Measurements from ENCODE around the gene LGR5. TPM values are rescaled to one million over a fixed set of nuclear protein-coding genes. Genes with fewer than 3 reads are reported as not detected.

LGR5 gene
- total and polyA plus RNA-seq, 2 of the 8 experiments (the other 6 are each of a cell fraction or from before 2014, with no cell fraction given) = 0.08 to 0.19 TPM

- CTCF ChIA-PET (ENCODE audit: partially characterized antibody) = interaction anchor here (0.8 to 1.3 kb wide), 2 partner anchors 11 to 18 kb away, joined by 3 to 4 read pairs; no protein-coding TSS in a partner anchor
- H2AFZ ChIP-seq (ENCODE audit: low read length) = peak overlapping the region; percentile 76; the same call in 1 of the 2 replicates
Observed at GRCh38 chr12:71576496-71576895, 136.9 kb downstream of the LGR5 start.

More at GRCh38 chr12:71576496-71576895, 136.9 kb downstream of the LGR5 start:
- H3K36me3 ChIP-seq (ENCODE audit: control insufficient read depth in 2 of 4, insufficient read depth in 4 of 4, low read length in 3 of 4) = no peaks in the 10 kb centered on the region
- H3K14ac ChIP-seq (ENCODE audit: insufficient read length) = no peak overlapping the region
- no peak overlapping the region for H3K18ac ChIP-seq (ENCODE audit: extremely low read depth, low read length)
- no peaks in the 10 kb centered on the region for H3K27me3 ChIP-seq (replicated peaks in 1 of 4; ENCODE audit: control insufficient read depth in 3 of 4, extremely low read depth in 1 of 4, insufficient read depth in 3 of 4, low read length in 3 of 4)
- H3K79me1 ChIP-seq (ENCODE audit: low read depth, low read length) = no peaks in the 10 kb centered on the region
- no peak overlapping the region for H3K4ac ChIP-seq (replicated peaks; ENCODE audit: insufficient read length, low read depth, low read length)
- no peak overlapping the region for H4K8ac ChIP-seq (ENCODE audit: extremely low read depth, insufficient read depth, low read length)
- POLR2A ChIA-PET (ENCODE audit: partially characterized antibody) = no interaction called here
- H2AK5ac ChIP-seq (ENCODE audit: low read depth, low read length) = no peak overlapping the region
- H4K5ac ChIP-seq (ENCODE audit: insufficient read length, low read depth, low read length) = no peak overlapping the region
- no peak overlapping the region for H4K91ac ChIP-seq (replicated peaks; ENCODE audit: insufficient read length, low read length)
- no peak overlapping the region for H3K4me2 ChIP-seq (ENCODE audit: insufficient read depth in 1 of 2, low read depth in 2 of 2, low read length in 2 of 2)
- no peak overlapping the region for H3K4me3 ChIP-seq (ENCODE audit: extremely low read depth in 1 of 4, insufficient read depth in 2 of 4, low read depth in 3 of 4, low read length in 4 of 4)
- H3K23ac ChIP-seq (ENCODE audit: insufficient read length) = no peak overlapping the region
- DNase-seq (ENCODE audit: low read depth in 1 of 2, low spot score in 2 of 2) (no peak), FAIRE-seq (no peak)
- no peaks in the 10 kb centered on the region for H3K79me2 ChIP-seq (ENCODE audit: control insufficient read depth in 1 of 2, insufficient read depth in 2 of 2, low read length in 2 of 2)
- H3K9me3 ChIP-seq (ENCODE audit: insufficient read depth in 2 of 2, low read depth in 1 of 2, low read length in 1 of 2) = no peaks in the 10 kb centered on the region
- no peak overlapping the region for H2BK12ac ChIP-seq (ENCODE audit: low read depth, low read length)
- H3K4me1 ChIP-seq (replicated peaks in 1 of 4; ENCODE audit: control insufficient read depth in 3 of 4, insufficient read depth in 4 of 4, low read length in 3 of 4) = no peaks in the 10 kb centered on the region
- no peak for TF ChIP-seq CBX8 (IDR thresholded peaks at IDR 0.05; ENCODE audit: borderline replicate concordance, low read depth, low read length)
- no peak for TF ChIP-seq ASH2L (IDR thresholded peaks at IDR 0.05; ENCODE audit: low read length)
- no peak for TF ChIP-seq SP2 (IDR thresholded peaks at IDR 0.05; ENCODE audit: low read length)
- no peak for TF ChIP-seq HDAC6 (IDR thresholded peaks at IDR 0.05; ENCODE audit: low read depth, low read length)
- TF ChIP-seq GABPA (IDR thresholded peaks at IDR 0.05; ENCODE audit: borderline replicate concordance, insufficient read depth, low read length) = no peak
- TF ChIP-seq MAX (IDR thresholded peaks at IDR 0.05) = no peak
- no peak for TF ChIP-seq EGR1 (IDR thresholded peaks at IDR 0.05; ENCODE audit: borderline replicate concordance, low read depth, low read length)
- TF ChIP-seq SP1 (IDR thresholded peaks at IDR 0.05; ENCODE audit: low read depth, low read length) = no peak
- no peak for TF ChIP-seq TCF12 (IDR thresholded peaks at IDR 0.05; ENCODE audit: low read depth, low read length)
- TF ChIP-seq RBBP5 (IDR thresholded peaks at IDR 0.05; ENCODE audit: borderline replicate concordance, low read depth, low read length) = no peak
- no peak for TF ChIP-seq TBP (IDR thresholded peaks at IDR 0.05; ENCODE audit: low read depth, low read length)
- no peak for TF ChIP-seq TAF7 (optimal IDR thresholded peaks at IDR 0.05; ENCODE audit: borderline replicate concordance, low read depth, low read length)
- TF ChIP-seq EP300 (IDR thresholded peaks at IDR 0.05; ENCODE audit: borderline replicate concordance in 1 of 2, low read depth in 2 of 2, low read length in 2 of 2) = no peak
- no peak for TF ChIP-seq ATF3 (IDR thresholded peaks at IDR 0.05; ENCODE audit: insufficient read depth, low read depth, low read length)
- H2BK15ac ChIP-seq (ENCODE audit: low read length) = no peak overlapping the region
- H2BK5ac ChIP-seq (ENCODE audit: low read depth, low read length) = no peak overlapping the region
- no peaks in the 10 kb centered on the region for H4K20me1 ChIP-seq (replicated peaks in 1 of 2; ENCODE audit: control insufficient read depth in 1 of 2, insufficient read depth in 2 of 2, low read length in 2 of 2)
- no peak overlapping the region for H2BK20ac ChIP-seq (ENCODE audit: low read length)
- no peaks in the 10 kb centered on the region for H3K23me2 ChIP-seq (ENCODE audit: low read depth, low read length)
- no peak overlapping the region for H2BK120ac ChIP-seq (replicated peaks; ENCODE audit: low read depth, low read length)
- H3K56ac ChIP-seq (replicated peaks; ENCODE audit: insufficient read length, low read depth, low read length) = no peak overlapping the region
- 86% methylated on average over 3 of the region's 3 CpGs; no CpG with 5 or more reads in 1 of the 2 experiments for whole genome bisulfite sequencing, 2 experiments (ENCODE audit: extremely low coverage in 1 of 2, insufficient coverage in 1 of 2, insufficient read length in 1 of 2, insufficient replicate concordance in 2 of 2, low coverage in 1 of 2, low lambda C conversion rate in 2 of 2, missing lambda C conversion rate in 1 of 2)
- no peak overlapping the region for H3K27ac ChIP-seq (ENCODE audit: low read depth, low read length)
- H3K9ac ChIP-seq (replicated peaks in 1 of 4; ENCODE audit: extremely low read depth in 1 of 4, low read depth in 3 of 4, low read length in 3 of 4) = no peak overlapping the region
